DND-41 (cell line): ENCODE results near the gene PIGU.
"Not testable (repeated sequence)": the region's sequence is repeated elsewhere in the genome, so short reads cannot be mapped to it uniquely, and the experiment has no call there.

Experiments used
- ATAC-seq: fragments of 200-7000 bp; cut with Tn5 transposase; 3 replicates; pipeline ENCODE4 v1.9.1; 2021; ENCODE audit warnings: low read depth; ENCODE audit not compliant: insufficient read depth
- DNase-seq: peaks from one replicate; pipeline ENCODE4 v3.0.0-alpha.2; 2020
- H2AFZ ChIP-seq: 2 replicates; pipeline ENCODE4 v1.6.0; 2012; ENCODE audit warnings: low read depth, low read length
- H3K27ac ChIP-seq: 2 replicates; pipeline ENCODE4 v1.5.1; 2012; ENCODE audit warnings: low read length, inconsistent platforms
- H3K27me3 ChIP-seq: fragments of 200-600 bp; sonication (generic); 2 replicates; pipeline ENCODE4 v1.6.0; 2012; ENCODE audit warnings: low read length, mild to moderate bottlenecking, inconsistent platforms; ENCODE audit not compliant: insufficient read depth, poor library complexity
- H3K36me3 ChIP-seq: 2 replicates; pipeline ENCODE4 v1.5.1; 2012; ENCODE audit warnings: low read length, inconsistent platforms; ENCODE audit not compliant: insufficient read depth
- H3K4me1 ChIP-seq: 2 replicates; pipeline ENCODE4 v1.5.1; 2012; ENCODE audit warnings: mild to moderate bottlenecking, low read length; ENCODE audit not compliant: insufficient read depth
- H3K4me2 ChIP-seq: 2 replicates; pipeline ENCODE4 v1.6.0; 2012; ENCODE audit warnings: mild to moderate bottlenecking, moderate library complexity, low read length, inconsistent platforms; ENCODE audit not compliant: insufficient read depth
- H3K4me3 ChIP-seq, 2 experiments: fragments of 200-600 bp in 1 of 2; shearing (Covaris generic) in 1 of 2; 2 replicates each; pipeline ENCODE4 v1.5.1; 2012 to 2016; ENCODE audit warnings: inconsistent platforms in 2 of 2, low read length in 2 of 2, mild to moderate bottlenecking in 2 of 2, low read depth in 1 of 2, moderate library complexity in 1 of 2
- H3K79me2 ChIP-seq: 2 replicates; pipeline ENCODE4 v1.6.0; 2012; ENCODE audit warnings: low read length, inconsistent platforms; ENCODE audit not compliant: insufficient read depth
- H3K9ac ChIP-seq: 2 replicates; pipeline ENCODE4 v1.6.0; 2012; ENCODE audit warnings: low read depth, mild to moderate bottlenecking, inconsistent platforms, low read length, moderate library complexity
- H3K9me3 ChIP-seq: 2 replicates; pipeline ENCODE4 v1.5.1; 2012; ENCODE audit warnings: low read length, moderate library complexity, mild to moderate bottlenecking, inconsistent platforms; ENCODE audit not compliant: insufficient read depth, severe bottlenecking
- H4K20me1 ChIP-seq: 2 replicates; pipeline ENCODE4 v1.6.0; 2012; ENCODE audit warnings: low read length; ENCODE audit not compliant: insufficient read depth
- CTCF ChIP-seq: IDR thresholded peaks from 2 replicates; pipeline ENCODE4 v1.5.1; 2012; ENCODE audit warnings: borderline replicate concordance, low read length, moderate library complexity, mild to moderate bottlenecking; ENCODE audit not compliant: poor library complexity, severe bottlenecking; ENCODE audit errors: extremely low read depth
- EZH2 ChIP-seq: IDR thresholded peaks from 3 replicates; pipeline ENCODE4 v1.6.1; 2012; ENCODE audit warnings: borderline replicate concordance, low read depth, mild to moderate bottlenecking, moderate library complexity, low read length, inconsistent platforms; ENCODE audit not compliant: severe bottlenecking

PIGU gene

DNA sequence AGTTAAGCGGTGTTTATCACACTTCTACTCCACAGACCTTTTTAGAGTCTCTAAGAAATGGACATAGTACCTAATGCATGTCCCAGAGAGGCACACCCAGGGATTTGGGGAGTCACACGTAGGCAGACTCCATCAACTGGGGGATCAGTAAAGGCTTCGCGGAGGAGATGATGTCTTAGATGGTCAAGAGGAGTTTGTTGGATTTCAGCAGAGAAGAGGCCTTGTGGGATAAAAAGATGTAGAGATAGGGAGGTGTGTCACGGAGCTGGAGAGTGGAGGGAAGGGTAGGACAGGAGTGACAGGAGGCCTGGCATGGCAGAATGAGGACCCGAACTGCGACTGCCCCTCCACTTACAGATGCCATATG, 151.6 kb downstream of the PIGU start:
- H2AFZ ChIP-seq, result no peak overlapping the region
- H3K27me3 ChIP-seq, result no peaks in the 10 kb centered on the region
- H3K27ac ChIP-seq, result no peak overlapping the region
- TF ChIP-seq EZH2 (no peak), CTCF (no peak)
- H3K4me2 ChIP-seq, result no peak overlapping the region
- ATAC-seq (no peak), DNase-seq (no peak)
- H3K9ac ChIP-seq, result no peak overlapping the region
- no peaks in the 10 kb centered on the region for H3K9me3 ChIP-seq
- no peak overlapping the region for H3K4me3 ChIP-seq
- H3K36me3 ChIP-seq, result peaks cover 70% of the 10 kb centered on the region
- peaks cover 49% of the 10 kb centered on the region for H4K20me1 ChIP-seq
- peaks cover 73% of the 10 kb centered on the region for H3K79me2 ChIP-seq
- H3K4me1 ChIP-seq, result no peaks in the 10 kb centered on the region

GRCh38 chr20:34524426-34524825, 152.5 kb downstream of the PIGU start:
- H3K9me3 ChIP-seq, result no peaks in the 10 kb centered on the region
- H3K4me2 ChIP-seq, result no peak overlapping the region
- no peak for ATAC-seq
- H3K4me1 ChIP-seq, result no peaks in the 10 kb centered on the region
- no peak for DNase-seq
- TF ChIP-seq EZH2 (no peak), CTCF (no peak)
- peaks cover 49% of the 10 kb centered on the region for H4K20me1 ChIP-seq
- no peak overlapping the region for H3K9ac ChIP-seq
- H2AFZ ChIP-seq, result no peak overlapping the region
- no peak overlapping the region for H3K4me3 ChIP-seq
- peaks cover 82% of the 10 kb centered on the region for H3K79me2 ChIP-seq
- H3K27me3 ChIP-seq, result no peaks in the 10 kb centered on the region
- H3K36me3 ChIP-seq, result peaks cover 65% of the 10 kb centered on the region
- H3K27ac ChIP-seq, result no peak overlapping the region

DNA sequence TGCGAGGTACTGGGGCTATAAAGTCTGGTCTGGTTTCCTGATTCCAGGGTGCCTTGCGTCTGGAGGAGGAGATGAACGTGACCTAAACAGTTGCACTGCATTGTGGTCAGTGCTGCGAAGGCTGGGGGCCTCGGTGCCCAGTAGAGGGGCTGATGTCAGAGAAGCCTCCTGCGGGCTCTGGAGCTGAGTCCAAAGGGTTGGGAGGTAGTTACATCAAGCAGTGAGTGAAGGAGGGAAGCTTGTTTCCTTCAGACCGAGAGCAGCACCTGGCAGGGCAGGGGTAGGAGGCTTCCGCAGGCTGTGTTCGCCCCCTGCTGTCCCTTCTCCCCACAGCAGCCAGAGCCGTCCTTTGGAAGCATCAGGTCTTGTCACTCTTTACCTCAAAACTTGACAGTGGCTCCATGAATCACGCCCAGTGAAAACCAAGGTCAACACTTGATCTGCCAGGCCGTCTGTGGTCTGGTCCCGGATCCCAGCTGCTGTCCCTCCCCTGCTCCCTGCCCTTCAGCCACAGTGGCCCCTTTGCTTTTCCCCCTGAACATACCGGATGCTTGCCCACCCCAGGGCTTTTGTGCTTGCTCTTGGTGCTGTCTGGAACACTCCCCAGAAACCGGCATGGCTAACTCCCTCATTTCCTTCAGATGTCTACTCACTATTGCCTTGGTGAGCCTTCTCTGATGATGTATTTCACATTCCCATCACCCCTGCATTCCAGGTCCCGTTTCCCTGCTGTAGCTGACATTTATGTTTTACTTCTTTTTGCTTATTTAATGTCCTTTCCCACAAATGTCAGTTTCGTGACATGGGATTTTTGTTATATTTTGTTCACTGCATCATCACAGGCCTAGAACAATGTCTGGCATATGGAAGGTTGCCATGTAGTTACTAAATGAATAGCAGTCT, 153.7 kb downstream of the PIGU start:
- Histone ChIP-seq H2AFZ (no peak overlapping the region), H3K9ac (no peak overlapping the region), H3K27me3 (no peaks in the 10 kb centered on the region), H3K27ac (no peak overlapping the region), H3K36me3 (peaks cover 61% of the 10 kb centered on the region), H3K9me3 (no peaks in the 10 kb centered on the region), H3K4me2 (no peak overlapping the region), H4K20me1 (peaks cover 49% of the 10 kb centered on the region), H3K4me3 (no peak overlapping the region), H3K4me1 (peaks cover 5% of the 10 kb centered on the region; the same call in 1 of the 2 replicates), H3K79me2 (peaks cover 90% of the 10 kb centered on the region)
- ATAC-seq (peak; percentile 91), DNase-seq (peak; percentile 64)
- TF ChIP-seq CTCF (peak; percentile 82), EZH2 (no peak)

DNA sequence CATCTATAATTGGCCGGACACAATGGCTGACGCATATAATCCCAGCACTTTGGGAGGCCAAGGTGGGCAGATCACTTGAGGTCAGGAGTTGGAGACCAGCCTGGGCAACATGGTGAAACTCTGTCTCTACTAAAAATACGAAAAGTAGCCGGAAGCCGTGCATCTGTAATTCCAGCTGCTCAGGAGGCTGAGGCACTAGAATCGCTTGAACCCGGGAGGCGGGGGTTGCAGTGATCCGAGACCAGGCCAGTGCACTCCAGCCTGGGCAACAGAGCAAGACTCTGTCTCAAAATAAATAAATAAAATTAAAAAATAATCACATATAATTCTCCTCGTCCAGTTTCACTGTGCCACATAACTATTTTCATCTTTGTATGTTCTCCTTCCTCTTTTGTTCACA, 157.1 kb downstream of the PIGU start:
- not testable (repeated sequence) for H3K4me2 ChIP-seq
- peaks cover 30% of the 10 kb centered on the region for H4K20me1 ChIP-seq
- H3K4me1 ChIP-seq, result peaks cover 30% of the 10 kb centered on the region

GRCh38 chr20:34518863-34519262, 158.0 kb downstream of the PIGU start:
- not testable (repeated sequence) for DNase-seq, H3K4me2 ChIP-seq

More for the DNA sequence above, 157.1 kb downstream of the PIGU start:
- H3K27me3 ChIP-seq, H2AFZ ChIP-seq, DNase-seq, H3K9me3 ChIP-seq, H3K4me3 ChIP-seq, H3K9ac ChIP-seq, ATAC-seq, H3K27ac ChIP-seq: not testable (repeated sequence)
- H3K79me2 ChIP-seq, result peaks cover 86% of the 10 kb centered on the region
- peaks cover 30% of the 10 kb centered on the region for H3K36me3 ChIP-seq

More at GRCh38 chr20:34518863-34519262, 158.0 kb downstream of the PIGU start:
- not testable (repeated sequence) for H3K9ac ChIP-seq, H3K4me3 ChIP-seq, H3K27me3 ChIP-seq, H3K27ac ChIP-seq, H3K9me3 ChIP-seq, ATAC-seq, H2AFZ ChIP-seq
- Histone ChIP-seq H3K79me2 (peaks cover 77% of the 10 kb centered on the region), H3K36me3 (peaks cover 25% of the 10 kb centered on the region), H4K20me1 (peaks cover 24% of the 10 kb centered on the region), H3K4me1 (peaks cover 31% of the 10 kb centered on the region)
